Lower leg skin (tissue), 4 donors: ENCODE measurements around the gene AOPEP. TPM values are rescaled to one million over a fixed set of nuclear protein-coding genes. Genes with fewer than 3 reads are reported as not detected.
A peak's percentile ranks its signal among the peaks of the same experiment; 100 is the strongest.

Experiments
- DNase-seq, 2 donors: peaks; one replicate each; pipeline ENCODE4 v3.0.0-alpha.2; 2019; ENCODE audit warnings: low spot score in 2 of 2
- H3K4me3 ChIP-seq: fragments of 200-600 bp; sonication (generic); 2 replicates; pipeline ENCODE4 v1.5.1; 2017; ENCODE audit warnings: mild to moderate bottlenecking, low read depth; ENCODE audit not compliant: poor library complexity, severe bottlenecking
- CTCF ChIP-seq, 3 donors: fragments of 450-650 bp; IDR thresholded peaks; one replicate each; pipeline ENCODE4 v1.5.1; 2016; ENCODE audit warnings: antibody characterized with exemption in 3 of 3, mild to moderate bottlenecking in 3 of 3, moderate library complexity in 2 of 3
- POLR2A ChIP-seq, 2 donors: fragments of 450-650 bp; IDR thresholded peaks; one replicate each; pipeline ENCODE4 v1.6.1; 2016 to 2017; ENCODE audit warnings: antibody characterized with exemption in 2 of 2, mild to moderate bottlenecking in 1 of 2, moderate library complexity in 1 of 2
- WGBS, 2 donors: methylation state at CpG; one replicate each; pipeline ENCODE4 v1.1.5; 2018; 5-methylcytosine and 5-hydroxymethylcytosine counted together
- intact Hi-C: fragments of 100-400 bp; cut with DNase I; formaldehyde crosslinking; loops from one replicate; pipeline ENCODE4 v1.15.0; 2023; ENCODE audit warnings: low total_unique reads
- total RNA-seq, 4 donors: library from RNA; depleted of rRNA; stranded (reverse); fragments of >200 nt; gene quantifications; one replicate each; pipeline ENCODE4 v1.1.0, GENCODE V29; 2016

AOPEP gene
- total RNA-seq, 4 donors from 2014 or later: 66.3 to 136 (median 118) TPM

- 7 to 8% methylated on average over 7 of the region's 7 CpGs for WGBS, 2 donors
- intact Hi-C loops: loop anchor here (5.0 kb wide), 1 partner anchor 446 kb away; no protein-coding TSS in a partner anchor
- no peak overlapping the region for H3K4me3 ChIP-seq
- DNase-seq: peak; percentile 72 to 89
- TF ChIP-seq POLR2A (IDR thresholded peaks at IDR 0.05): no peak
Measured at GRCh38 chr9:94681508-94681907, 45.0 kb upstream of the AOPEP start.

GRCh38 chr9:94685359-94685758, 41.1 kb upstream of the AOPEP start:
- intact Hi-C loops: no loop called here
- no peak overlapping the region for H3K4me3 ChIP-seq
- no peak for TF ChIP-seq CTCF (IDR thresholded peaks at IDR 0.05)
- TF ChIP-seq POLR2A (IDR thresholded peaks at IDR 0.05): no peak
- DNase-seq: no peak
- WGBS, 2 donors: 78 to 85% methylated on average over 2 of the region's 2 CpGs

- TF ChIP-seq POLR2A (IDR thresholded peaks at IDR 0.05): no peak
- no peak for TF ChIP-seq CTCF (IDR thresholded peaks at IDR 0.05)
- H3K4me3 ChIP-seq: no peak overlapping the region
- DNase-seq: no peak
- 48 to 51% methylated on average over 2 of the region's 2 CpGs for WGBS, 2 donors
- intact Hi-C loops: no loop called here
Measured at GRCh38 chr9:94687451-94687850, 39.0 kb upstream of the AOPEP start.

GRCh38 chr9:94690344-94690743, 36.2 kb upstream of the AOPEP start:
- intact Hi-C loops: no loop called here
- no peak for TF ChIP-seq CTCF (IDR thresholded peaks at IDR 0.05)

GRCh38 chr9:94692601-94693000, 33.9 kb upstream of the AOPEP start:
- no peak for DNase-seq

More at GRCh38 chr9:94690344-94690743, 36.2 kb upstream of the AOPEP start:
- 87 to 94% methylated on average over 9 of the region's 9 CpGs for WGBS, 2 donors
- no peak for DNase-seq
- H3K4me3 ChIP-seq: no peak overlapping the region

GRCh38 chr9:94693485-94694204, 32.9 kb upstream of the AOPEP start:
- WGBS, 2 donors: 83 to 88% methylated on average over 8 of the region's 8 CpGs
- no peak for TF ChIP-seq CTCF (IDR thresholded peaks at IDR 0.05)
- TF ChIP-seq POLR2A (IDR thresholded peaks at IDR 0.05): no peak
- intact Hi-C loops: no loop called here
- no peak overlapping the region for H3K4me3 ChIP-seq
- DNase-seq: no peak

More at GRCh38 chr9:94692601-94693000, 33.9 kb upstream of the AOPEP start:
- TF ChIP-seq POLR2A (IDR thresholded peaks at IDR 0.05) (no peak), CTCF (IDR thresholded peaks at IDR 0.05) (no peak)
- intact Hi-C loops: no loop called here
- WGBS, 2 donors: 63 to 73% methylated on average over 4 of the region's 4 CpGs
- no peak overlapping the region for H3K4me3 ChIP-seq
